HG03439 (cell line): Measurements from ENCODE around the gene TMEM17.
A peak's percentile ranks its signal among the peaks of the same experiment; 100 is the strongest.
"Not testable (repeated sequence)": the region's sequence is repeated elsewhere in the genome, so short reads cannot be mapped to it uniquely, and the experiment has no call there.

Experiments used
- ATAC-seq: cut with Tn5 transposase; IDR thresholded peaks from one replicate; pipeline ENCODE4 v1.9.1; 2021; ENCODE audit warnings: mild to moderate bottlenecking, moderate library complexity; ENCODE audit not compliant: unreplicated experiment

Gene TMEM17

GRCh38 chr2:62505750-62506420 lies at the start of gene TMEM17:
TSS of gene TMEM17 (minus strand) at chr2:62506195. CDS start at chr2:62506129, 66 bp downstream.
- ATAC-seq = peak; percentile 70

GRCh38 chr2:62554440-62554839 lies 48.4 kb upstream of the TMEM17 start:
- ATAC-seq = no peak

- ATAC-seq = no peak
These were observed 44.5 kb upstream of the TMEM17 start for GRCh38 chr2:62550461-62550860.

GRCh38 chr2:62547854-62548253 lies 41.9 kb upstream of the TMEM17 start:
- no peak for ATAC-seq

GRCh38 chr2:62545261-62545660 lies 39.3 kb upstream of the TMEM17 start:
- no peak for ATAC-seq

- ATAC-seq = no peak
These were observed 34.6 kb upstream of the TMEM17 start for GRCh38 chr2:62540408-62541168.

GRCh38 chr2:62539606-62540407 lies 33.8 kb upstream of the TMEM17 start:
- ATAC-seq = no peak

- ATAC-seq = no peak
These were observed 32.8 kb upstream of the TMEM17 start for GRCh38 chr2:62538756-62539155.

GRCh38 chr2:62537814-62538213 lies 31.8 kb upstream of the TMEM17 start:
- ATAC-seq = no peak

GRCh38 chr2:62536873-62537547 lies 31.0 kb upstream of the TMEM17 start:
- ATAC-seq = no peak

- ATAC-seq = not testable (repeated sequence)
These were observed 29.5 kb upstream of the TMEM17 start for GRCh38 chr2:62535521-62535920.

- no peak for ATAC-seq
These were observed 25.6 kb upstream of the TMEM17 start for GRCh38 chr2:62531594-62531993.

GRCh38 chr2:62529758-62530157 lies 23.8 kb upstream of the TMEM17 start:
- no peak for ATAC-seq

- ATAC-seq = no peak
These were observed 21.6 kb upstream of the TMEM17 start for GRCh38 chr2:62527478-62528210.

- ATAC-seq = no peak
These were observed 20.8 kb upstream of the TMEM17 start for GRCh38 chr2:62526531-62527381.

GRCh38 chr2:62525549-62526269 lies 19.7 kb upstream of the TMEM17 start:
- no peak for ATAC-seq

- ATAC-seq = no peak
These were observed 18.4 kb upstream of the TMEM17 start for GRCh38 chr2:62524293-62524941.

GRCh38 chr2:62521061-62521460 lies 15.1 kb upstream of the TMEM17 start:
- ATAC-seq = not testable (repeated sequence)
